Measurements from ENCODE around the gene RASGRF2.
A peak's percentile ranks its signal among the peaks of the same experiment; 100 is the strongest.
"Not testable (repeated sequence)": the region's sequence is repeated elsewhere in the genome, so short reads cannot be mapped to it uniquely, and the experiment has no call there.

The RASGRF2 gene

GRCh38 chr5:81265101-81265500 is 304.9 kb downstream of the RASGRF2 start:
- CTCF ChIA-PET = no interaction called here
- DNase-seq = no peak

GRCh38 chr5:81268521-81269196 is 308.5 kb downstream of the RASGRF2 start:
- CTCF ChIA-PET = interaction anchor here (1.0 kb wide), 1 partner anchor 31 kb away, joined by 3 read pairs; no protein-coding TSS in a partner anchor
- DNase-seq = peak in 2 of 3 donors; percentile 2 to 10

More at GRCh38 chr5:81265101-81265500, 304.9 kb downstream of the RASGRF2 start:
- no peaks in the 10 kb centered on the region for H3K27me3 ChIP-seq (replicated peaks in 2 of 5; ENCODE audit: control insufficient read depth in 4 of 5, insufficient read depth in 5 of 5, low read length in 4 of 5)
- H3K9me3 ChIP-seq (ENCODE audit: control extremely low read depth in 1 of 5, control insufficient read depth in 4 of 5, insufficient read depth in 2 of 5, low read depth in 1 of 5, low read length in 4 of 5) = peaks cover 0 to 3% (median 0%) of the 10 kb centered on the region in 5 experiments
- POLR2A ChIA-PET = no interaction called here
- H3K27ac ChIP-seq (ENCODE audit: insufficient read depth in 1 of 2, low read depth in 1 of 2, low read length in 2 of 2, poor library complexity in 1 of 2, severe bottlenecking in 2 of 2) = no peak overlapping the region
- H3K4me3 ChIP-seq (ENCODE audit: control insufficient read depth in 1 of 7, extremely low read depth in 1 of 7, insufficient read depth in 4 of 7, low read depth in 2 of 7, low read length in 6 of 7) = no peak overlapping the region
- H3K36me3 ChIP-seq (ENCODE audit: control insufficient read depth in 4 of 4, insufficient read depth in 4 of 4, low read length in 3 of 4) = peaks cover 0 to 3% (median 1%) of the 10 kb centered on the region in 4 experiments
- H3K4me1 ChIP-seq (ENCODE audit: control extremely low read depth in 1 of 4, control insufficient read depth in 4 of 4, insufficient read depth in 4 of 4, low read length in 3 of 4) = peaks cover 0 to 3% (median 0%) of the 10 kb centered on the region in 4 experiments

GRCh38 chr5:81269751-81270393 is 309.7 kb downstream of the RASGRF2 start:
- Histone ChIP-seq H3K36me3 (ENCODE audit: control insufficient read depth in 4 of 4, insufficient read depth in 4 of 4, low read length in 3 of 4) (peaks cover 0 to 3% (median 1%) of the 10 kb centered on the region in 4 experiments), H3K4me3 (ENCODE audit: control insufficient read depth in 1 of 7, extremely low read depth in 1 of 7, insufficient read depth in 4 of 7, low read depth in 2 of 7, low read length in 6 of 7) (no peak overlapping the region), H3K27ac (ENCODE audit: insufficient read depth in 1 of 2, low read depth in 1 of 2, low read length in 2 of 2, poor library complexity in 1 of 2, severe bottlenecking in 2 of 2) (no peak overlapping the region), H3K4me1 (ENCODE audit: control extremely low read depth in 1 of 4, control insufficient read depth in 4 of 4, insufficient read depth in 4 of 4, low read length in 3 of 4) (peaks cover 0 to 3% (median 0%) of the 10 kb centered on the region in 4 experiments), H3K9me3 (ENCODE audit: control extremely low read depth in 1 of 5, control insufficient read depth in 4 of 5, insufficient read depth in 2 of 5, low read depth in 1 of 5, low read length in 4 of 5) (peaks cover 0 to 24% (median 2%) of the 10 kb centered on the region in 5 experiments), H3K27me3 (replicated peaks in 2 of 5; ENCODE audit: control insufficient read depth in 4 of 5, insufficient read depth in 5 of 5, low read length in 4 of 5) (no peaks in the 10 kb centered on the region)
- DNase-seq = no peak
- ChIA-PET CTCF (no interaction called here), POLR2A (no interaction called here)
- WGBS (ENCODE audit: insufficient coverage) = 98% methylated on average over 8 of the region's 8 CpGs

More at GRCh38 chr5:81268521-81269196, 308.5 kb downstream of the RASGRF2 start:
- 96% methylated on average over 3 of the region's 3 CpGs for WGBS (ENCODE audit: insufficient coverage)
- Histone ChIP-seq H3K4me3 (ENCODE audit: control insufficient read depth in 1 of 7, extremely low read depth in 1 of 7, insufficient read depth in 4 of 7, low read depth in 2 of 7, low read length in 6 of 7) (no peak overlapping the region), H3K9me3 (ENCODE audit: control extremely low read depth in 1 of 5, control insufficient read depth in 4 of 5, insufficient read depth in 2 of 5, low read depth in 1 of 5, low read length in 4 of 5) (peaks cover 0 to 17% (median 2%) of the 10 kb centered on the region in 5 experiments), H3K36me3 (ENCODE audit: control insufficient read depth in 4 of 4, insufficient read depth in 4 of 4, low read length in 3 of 4) (peaks cover 0 to 3% (median 1%) of the 10 kb centered on the region in 4 experiments), H3K27me3 (replicated peaks in 2 of 5; ENCODE audit: control insufficient read depth in 4 of 5, insufficient read depth in 5 of 5, low read length in 4 of 5) (no peaks in the 10 kb centered on the region), H3K27ac (ENCODE audit: insufficient read depth in 1 of 2, low read depth in 1 of 2, low read length in 2 of 2, poor library complexity in 1 of 2, severe bottlenecking in 2 of 2) (no peak overlapping the region), H3K4me1 (ENCODE audit: control extremely low read depth in 1 of 4, control insufficient read depth in 4 of 4, insufficient read depth in 4 of 4, low read length in 3 of 4) (peaks cover 0 to 3% (median 0%) of the 10 kb centered on the region in 4 experiments)
- POLR2A ChIA-PET = no interaction called here

- H3K4me1 ChIP-seq (ENCODE audit: control extremely low read depth in 1 of 4, control insufficient read depth in 4 of 4, insufficient read depth in 4 of 4, low read length in 3 of 4); CTCF ChIA-PET; H3K36me3 ChIP-seq (ENCODE audit: control insufficient read depth in 4 of 4, insufficient read depth in 4 of 4, low read length in 3 of 4); H3K27ac ChIP-seq (ENCODE audit: insufficient read depth in 1 of 2, low read depth in 1 of 2, low read length in 2 of 2, poor library complexity in 1 of 2, severe bottlenecking in 2 of 2); H3K4me3 ChIP-seq (ENCODE audit: control insufficient read depth in 1 of 7, extremely low read depth in 1 of 7, insufficient read depth in 4 of 7, low read depth in 2 of 7, low read length in 6 of 7); DNase-seq; H3K27me3 ChIP-seq (replicated peaks in 2 of 5; ENCODE audit: control insufficient read depth in 4 of 5, insufficient read depth in 5 of 5, low read length in 4 of 5); POLR2A ChIA-PET: not testable (repeated sequence)
- 100% methylated on average over 2 of the region's 2 CpGs for WGBS (ENCODE audit: insufficient coverage)
- H3K9me3 ChIP-seq (ENCODE audit: control extremely low read depth in 1 of 5, control insufficient read depth in 4 of 5, insufficient read depth in 2 of 5, low read depth in 1 of 5, low read length in 4 of 5) = peaks cover 0 to 28% (median 2%) of the 10 kb centered on the region in 5 experiments
These were observed 310.3 kb downstream of the RASGRF2 start for GRCh38 chr5:81270394-81271027.
